ENCODE results near the gene CRBN.
A peak's percentile ranks its signal among the peaks of the same experiment; 100 is the strongest.

The CRBN gene

GRCh38 chr3:3170998-3171397 is 8.5 kb downstream of the CRBN start:
- DNase-seq (ENCODE audit: low read depth in 2 of 2), result no peak

- DNase-seq (ENCODE audit: low read depth in 2 of 2), result no peak
Measured at GRCh38 chr3:3165650-3166049, 13.8 kb downstream of the CRBN start.

DNA sequence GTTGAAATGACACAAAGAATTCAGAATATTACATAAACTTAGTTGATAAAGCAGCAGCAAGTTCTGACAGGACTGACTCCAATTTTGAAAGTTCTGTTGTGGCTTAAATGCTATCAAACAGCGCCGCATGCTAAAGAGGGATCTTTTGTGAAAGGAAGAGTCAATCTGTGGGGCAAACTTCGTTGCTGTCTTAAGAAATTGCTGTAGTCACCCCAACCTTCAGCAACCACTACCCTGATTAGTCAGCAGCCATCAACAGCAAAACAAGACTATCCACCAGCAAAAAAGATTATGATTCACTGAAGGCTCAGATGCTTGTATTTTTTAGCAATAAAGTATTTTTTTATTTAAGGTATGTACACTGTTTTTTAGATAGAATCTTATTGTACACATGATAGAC is 14.2 kb downstream of the CRBN start:
- no peak for DNase-seq (ENCODE audit: low read depth in 2 of 2)

DNA sequence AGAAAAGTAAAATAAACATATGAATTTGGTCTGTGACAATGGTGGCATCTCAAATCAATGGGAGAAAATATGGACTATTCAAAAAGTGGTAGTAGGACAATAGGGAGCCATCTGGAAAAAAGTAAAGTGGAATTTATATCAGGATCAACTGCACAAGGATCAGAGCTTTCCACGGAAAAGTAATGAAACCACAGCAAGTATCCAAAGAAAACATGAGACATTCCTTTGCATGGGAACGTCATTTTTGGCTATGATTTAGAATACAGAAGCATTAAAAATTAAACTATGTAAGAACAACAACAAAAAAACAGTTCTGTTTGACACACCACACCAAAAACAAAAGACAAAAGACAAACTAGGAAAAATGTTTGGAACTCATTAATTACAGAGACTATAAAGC is 18.7 kb downstream of the CRBN start:
- DNase-seq (ENCODE audit: low read depth in 2 of 2), result no peak

GRCh38 chr3:3157484-3157883 is 22.0 kb downstream of the CRBN start:
- no peak for DNase-seq (ENCODE audit: low read depth in 2 of 2)

DNA sequence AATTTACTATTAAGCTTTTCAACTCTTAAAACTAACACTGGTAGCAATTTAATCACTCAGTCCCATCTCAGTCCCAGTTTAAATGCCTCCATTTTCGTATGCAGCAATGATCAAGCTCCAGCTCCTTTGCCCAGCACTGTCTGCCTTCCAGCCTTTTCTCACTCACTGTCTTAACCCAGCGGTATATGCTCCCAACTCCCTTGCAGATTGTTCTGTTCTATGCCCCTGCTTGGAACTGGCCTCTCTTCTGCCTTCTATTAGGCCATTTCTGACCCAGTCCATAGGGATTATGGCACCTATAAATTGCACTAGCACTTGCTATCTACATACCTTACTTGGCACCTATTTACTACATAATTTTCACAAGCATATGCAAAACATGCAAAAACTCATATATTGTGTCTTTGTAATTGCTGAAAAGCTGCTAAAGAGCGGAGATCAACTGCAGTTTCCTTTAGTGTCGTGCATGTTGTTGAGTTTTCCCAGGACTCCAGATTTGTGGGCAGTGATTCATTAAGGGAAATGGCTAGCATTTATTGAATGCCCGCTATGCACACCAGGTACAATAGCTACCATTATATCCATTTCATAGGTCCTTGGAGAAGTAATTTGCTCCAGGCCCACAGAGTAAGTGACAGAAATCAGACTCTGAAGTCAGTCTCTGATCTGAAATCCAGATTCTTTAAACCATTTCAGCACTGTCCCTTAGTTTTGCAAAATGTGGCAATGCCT is 24.4 kb downstream of the CRBN start:
- DNase-seq (ENCODE audit: low read depth in 2 of 2), result no peak

GRCh38 chr3:3151513-3151912 is 28.0 kb downstream of the CRBN start:
- no peak for DNase-seq (ENCODE audit: low read depth in 2 of 2)

- no peak for DNase-seq (ENCODE audit: low read depth in 2 of 2)
Measured at GRCh38 chr3:3149560-3149959, 29.9 kb downstream of the CRBN start.

DNA sequence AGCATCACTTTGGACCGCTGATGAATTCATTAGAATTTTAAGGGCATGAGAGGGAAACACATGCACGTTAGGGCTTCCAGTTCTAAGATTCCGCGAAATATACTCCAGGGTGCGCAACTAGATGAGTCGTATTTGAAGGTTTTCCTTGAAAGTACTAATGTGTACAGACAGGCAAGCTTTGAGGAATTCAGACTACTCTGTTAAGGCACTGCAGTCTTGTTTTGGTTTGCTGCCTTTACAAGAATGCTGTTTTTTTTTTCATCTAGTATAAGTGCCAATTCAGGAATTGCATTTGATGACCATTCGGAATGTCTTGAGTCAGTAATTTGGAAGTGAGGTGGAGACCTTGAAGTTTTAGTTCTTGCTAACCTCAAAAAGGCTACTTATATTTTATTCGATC is 33.7 kb downstream of the CRBN start:
- no peak for DNase-seq (ENCODE audit: low read depth in 2 of 2)

DNA sequence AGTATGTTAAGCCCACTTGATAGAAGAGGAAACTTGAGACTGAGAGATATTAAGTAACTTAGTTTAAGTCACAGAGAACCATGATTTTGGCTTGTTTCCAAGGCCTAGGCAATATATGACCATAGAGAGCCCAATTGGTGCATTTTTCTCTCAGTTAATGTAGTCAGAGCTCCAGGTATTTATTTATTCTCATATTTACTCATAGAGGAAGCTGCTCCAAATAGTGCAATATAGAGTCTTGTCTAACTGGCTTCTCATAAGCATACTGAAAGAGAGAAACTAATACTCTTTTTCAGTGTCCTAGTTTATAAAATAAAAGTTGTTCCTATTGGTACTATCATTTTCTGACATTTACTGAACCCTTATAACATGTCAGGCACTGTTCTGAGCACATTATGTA is 37.6 kb downstream of the CRBN start:
- no peak for DNase-seq (ENCODE audit: low read depth in 2 of 2)

DNA sequence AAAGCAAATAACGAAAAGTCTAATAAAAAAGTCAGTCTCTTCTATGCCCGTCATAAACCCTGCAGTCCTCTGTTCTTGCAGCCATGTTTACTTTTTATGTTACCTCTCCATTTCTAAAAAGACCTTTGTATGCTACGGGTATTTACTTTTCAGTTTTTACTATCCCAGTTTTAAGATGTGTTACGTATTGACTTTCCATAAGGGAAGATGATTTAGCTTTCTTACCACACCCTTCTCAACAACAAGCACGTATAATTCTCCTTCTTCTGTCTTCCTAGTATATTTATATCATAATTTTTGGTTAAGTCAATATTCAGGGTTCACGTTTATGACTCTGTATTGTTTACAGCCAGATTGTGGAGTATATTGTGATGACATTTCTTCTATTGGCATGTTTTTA is 42.0 kb downstream of the CRBN start:
- DNase-seq (ENCODE audit: low read depth in 2 of 2), result no peak

GRCh38 chr3:3134750-3135448 is 44.6 kb downstream of the CRBN start:
- DNase-seq (ENCODE audit: low read depth in 2 of 2), result no peak

DNA sequence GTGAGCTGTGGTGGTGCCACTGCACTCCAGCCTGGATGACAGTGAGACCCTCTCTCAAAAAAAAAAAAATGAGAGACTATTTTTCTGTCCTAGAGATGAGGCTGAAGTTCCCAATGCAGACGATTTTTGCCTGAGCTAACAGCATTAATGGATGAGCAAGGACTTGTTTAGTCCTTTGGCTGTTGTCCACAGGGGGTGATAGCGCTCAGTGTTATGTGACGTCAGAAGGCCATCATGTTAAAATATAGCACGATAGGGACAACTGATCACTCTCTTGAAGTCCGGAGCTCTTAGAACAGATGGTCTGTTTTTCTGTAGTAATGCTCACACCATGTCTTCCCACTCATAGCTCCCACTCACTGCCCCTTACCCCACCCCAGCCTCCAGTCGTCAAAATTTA is 46.0 kb downstream of the CRBN start:
- DNase-seq (ENCODE audit: low read depth in 2 of 2), result no peak

DNA sequence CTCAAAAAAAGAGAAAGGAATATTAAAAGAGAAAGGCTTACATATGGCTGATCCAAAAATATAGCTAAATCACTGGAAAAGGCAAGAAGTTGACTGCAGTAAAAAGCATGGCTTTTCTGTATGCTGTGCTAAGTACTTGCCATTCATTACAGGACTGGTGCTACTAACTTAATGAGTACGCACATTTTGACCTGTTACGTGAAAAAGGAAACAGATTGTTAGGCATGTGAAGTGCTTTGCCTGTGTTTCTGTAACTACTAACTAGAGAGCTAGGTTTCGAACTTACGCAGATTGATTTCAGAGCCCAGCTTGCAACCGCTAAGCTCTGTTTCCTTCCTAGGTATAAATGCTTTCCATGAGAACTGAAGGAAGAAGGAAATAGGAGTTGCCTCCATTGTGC is 49.9 kb downstream of the CRBN start:
- DNase-seq (ENCODE audit: low read depth in 2 of 2), result no peak

GRCh38 chr3:3127432-3128010 is 52.0 kb downstream of the CRBN start:
- peak; percentile 15 to 27 for DNase-seq (ENCODE audit: low read depth in 2 of 2)

DNA sequence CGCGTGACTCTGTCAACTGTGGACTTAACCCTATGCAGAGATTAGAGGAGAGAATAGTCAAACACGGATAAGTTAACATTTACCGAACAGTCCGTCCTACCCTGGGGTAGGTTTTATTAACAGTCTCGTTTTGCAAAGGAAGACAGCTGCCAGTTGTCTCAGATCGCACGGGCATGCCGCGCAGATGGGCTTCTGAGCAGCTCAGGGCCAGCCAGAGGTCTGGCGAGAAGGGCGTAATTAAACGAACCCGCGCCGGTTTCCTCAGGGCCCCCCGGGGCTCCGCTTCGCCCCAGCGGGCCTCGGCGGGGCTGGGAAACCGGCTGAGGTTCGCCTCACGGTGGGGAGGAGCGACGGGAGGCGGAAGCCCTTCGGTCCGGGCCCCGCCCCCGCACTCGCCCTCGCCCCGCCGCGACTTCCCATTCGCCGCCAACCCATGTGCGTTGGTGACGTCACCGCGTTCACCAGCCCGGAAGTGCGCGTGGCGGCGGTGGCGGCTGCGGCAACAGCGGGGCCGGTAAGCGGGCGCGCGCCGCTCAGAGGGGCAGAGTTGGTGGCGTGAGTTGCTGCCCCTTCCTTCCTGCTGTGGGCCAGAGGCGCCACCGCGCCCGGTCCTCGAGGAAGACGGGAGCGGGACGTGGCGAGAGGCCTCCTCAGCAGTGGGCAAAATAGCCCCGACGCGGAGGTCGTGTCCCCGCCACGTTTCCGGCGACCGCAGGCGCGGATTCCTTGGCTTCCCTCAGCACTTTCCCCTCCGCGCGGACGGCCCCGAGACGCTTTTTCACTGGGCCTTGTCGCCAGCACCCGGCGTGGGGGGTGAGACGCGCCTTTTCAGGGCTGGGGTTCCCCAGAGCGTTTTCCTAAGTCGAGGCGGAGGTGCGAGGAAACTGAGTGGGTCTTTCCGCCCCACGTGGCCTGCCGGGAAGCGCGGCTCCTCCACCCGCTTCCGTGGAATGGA is 52.7 kb downstream of the CRBN start, which contains the start of gene TRNT1:
TSS of gene TRNT1 (plus strand) at position 464 of the 955 bp plus-strand sequence. CDS start 2,101 bp downstream, outside the sequence.
- DNase-seq (ENCODE audit: low read depth in 2 of 2), result peak; percentile 97 to 98

DNA sequence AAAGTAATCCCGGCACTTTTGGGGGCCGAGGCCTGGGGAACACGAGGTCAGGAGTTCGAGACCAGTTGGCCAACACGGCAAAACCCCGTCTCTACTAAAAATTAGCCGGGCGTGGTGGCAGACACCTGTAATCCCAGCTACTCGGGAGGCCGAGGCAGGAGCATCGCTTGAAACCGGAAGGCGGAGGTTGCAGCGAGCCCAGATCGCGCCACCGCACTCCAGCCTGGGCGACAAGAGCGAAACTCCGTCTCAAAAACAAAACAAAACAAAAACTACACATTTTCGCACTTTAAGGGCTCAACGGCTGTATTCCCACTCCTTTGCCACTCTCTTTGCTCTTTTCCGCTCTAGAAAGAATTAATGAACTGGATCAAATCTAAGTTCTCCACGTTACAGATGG is 53.5 kb downstream of the CRBN start:
- DNase-seq (ENCODE audit: low read depth in 2 of 2), result no peak

DNA sequence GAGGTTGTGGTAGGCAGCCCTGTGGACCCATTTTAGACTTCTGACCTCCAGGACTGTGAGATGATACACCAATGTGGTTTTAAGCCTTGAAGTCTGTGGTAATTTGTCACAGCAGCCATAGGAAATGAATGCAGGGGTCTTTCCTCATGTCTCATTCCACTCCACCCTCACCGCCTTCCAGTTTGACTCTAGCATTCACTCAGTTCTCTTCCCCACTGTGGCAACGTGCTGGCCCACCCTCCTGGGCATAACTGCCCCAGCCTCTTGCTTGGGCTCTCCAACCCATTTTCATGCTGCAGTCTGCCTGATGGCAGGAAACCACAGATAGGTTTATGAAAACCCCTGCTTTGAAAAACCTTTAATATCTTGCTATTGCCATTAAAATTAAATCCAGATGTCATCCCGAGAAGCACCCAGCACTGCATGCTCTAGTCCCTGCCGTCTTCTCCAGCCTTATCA is 60.1 kb downstream of the CRBN start:
- DNase-seq (ENCODE audit: low read depth in 2 of 2), result no peak

GRCh38 chr3:3117651-3118050 is 61.8 kb downstream of the CRBN start:
- DNase-seq (ENCODE audit: low read depth in 2 of 2), result no peak

DNA sequence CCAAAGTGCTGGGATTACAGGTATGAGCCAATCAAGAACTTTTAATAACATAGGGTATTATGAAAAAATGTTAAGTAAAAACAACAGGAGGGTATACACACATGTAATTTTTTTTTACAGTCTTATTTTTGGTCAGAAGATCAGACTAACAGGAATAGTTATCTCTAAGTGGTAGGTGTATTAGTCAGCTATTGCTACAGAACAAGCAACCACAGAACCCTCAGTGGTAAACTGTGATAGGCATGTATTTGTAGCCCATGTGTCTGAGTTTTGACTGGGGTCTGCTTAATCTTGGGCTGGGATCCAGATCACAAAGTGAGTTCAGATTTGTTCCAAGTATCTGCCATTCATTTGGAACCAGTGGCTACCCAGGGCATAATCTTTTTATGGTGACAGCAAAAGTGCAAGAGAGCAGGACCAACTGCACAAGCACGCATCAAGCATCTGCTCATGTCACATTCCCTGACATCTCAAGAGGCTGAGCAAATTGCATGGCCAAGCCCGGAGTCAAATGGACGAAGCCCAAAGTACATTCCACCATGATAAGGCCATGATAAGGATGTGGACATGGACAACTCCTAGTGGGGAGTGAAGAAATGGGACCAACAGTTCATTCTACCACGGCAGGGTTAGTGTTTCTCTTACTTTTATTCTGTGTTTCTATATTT is 66.3 kb downstream of the CRBN start:
- DNase-seq (ENCODE audit: low read depth in 2 of 2), result no peak

- no peak for DNase-seq (ENCODE audit: low read depth in 2 of 2)
Measured at GRCh38 chr3:3110749-3111361, 68.6 kb downstream of the CRBN start.
